H9 (cell line): ENCODE results near the gene RNF31. TPM values are rescaled to one million over a fixed set of nuclear protein-coding genes. Genes with fewer than 3 reads are reported as not detected.
A peak's percentile ranks its signal among the peaks of the same experiment; 100 is the strongest.

Source experiments
- DNase-seq: peaks from one replicate; pipeline ENCODE4 v3.0.0-alpha.2; 2017
- H2AFZ ChIP-seq: one replicate; pipeline ENCODE4 v1.6.1; 2013; ENCODE audit warnings: mild to moderate bottlenecking, low read length, control low read depth, moderate library complexity
- H2AK5ac ChIP-seq: 2 replicates; pipeline ENCODE4 v1.6.1; 2013; ENCODE audit warnings: low read length, control low read depth, mixed read lengths; ENCODE audit not compliant: insufficient read length
- H2BK120ac ChIP-seq: one replicate; pipeline ENCODE4 v1.6.1; 2013; ENCODE audit warnings: low read depth, mild to moderate bottlenecking, low read length, control low read depth, inconsistent platforms; ENCODE audit not compliant: poor library complexity, severe bottlenecking
- H2BK12ac ChIP-seq: 2 replicates; pipeline ENCODE4 v1.6.1; 2013; ENCODE audit warnings: low read length, control low read depth, mixed read lengths, low read depth; ENCODE audit not compliant: insufficient read length
- H2BK15ac ChIP-seq: 2 replicates; pipeline ENCODE4 v1.6.1; 2013; ENCODE audit warnings: low read depth, low read length, control low read depth
- H2BK20ac ChIP-seq: one replicate; pipeline ENCODE4 v1.6.1; 2013; ENCODE audit warnings: low read depth, mild to moderate bottlenecking, low read length, control low read depth, inconsistent platforms; ENCODE audit not compliant: poor library complexity, severe bottlenecking
- H2BK5ac ChIP-seq: 2 replicates; pipeline ENCODE4 v1.6.1; 2013; ENCODE audit warnings: low read length, control low read depth, mixed read lengths; ENCODE audit not compliant: insufficient read length
- H3K14ac ChIP-seq: 2 replicates; pipeline ENCODE4 v1.6.1; 2013; ENCODE audit warnings: low read length, control low read depth; ENCODE audit not compliant: insufficient read depth
- H3K18ac ChIP-seq: 2 replicates; pipeline ENCODE4 v1.6.1; 2013; ENCODE audit warnings: low read depth, mild to moderate bottlenecking, mixed read lengths, low read length, control low read depth; ENCODE audit not compliant: insufficient read length
- H3K23ac ChIP-seq: 2 replicates; pipeline ENCODE4 v1.6.1; 2013; ENCODE audit warnings: low read length, control low read depth, mixed read lengths, low read depth; ENCODE audit not compliant: insufficient read length
- H3K23me2 ChIP-seq: 2 replicates; pipeline ENCODE4 v1.6.1; 2013; ENCODE audit warnings: low read depth, mild to moderate bottlenecking, mixed read lengths, low read length, control low read depth; ENCODE audit not compliant: insufficient read length, poor library complexity, severe bottlenecking
- H3K27ac ChIP-seq: 2 replicates; pipeline ENCODE4 v1.5.1; 2013; ENCODE audit warnings: low read length, control low read depth, mixed read lengths, low read depth; ENCODE audit not compliant: insufficient read length
- H3K27me3 ChIP-seq: 2 replicates; pipeline ENCODE4 v1.6.1; 2013; ENCODE audit warnings: low read length, control low read depth, inconsistent platforms; ENCODE audit not compliant: insufficient read depth
- H3K4ac ChIP-seq: 2 replicates; pipeline ENCODE4 v1.6.1; 2013; ENCODE audit warnings: low read depth, mild to moderate bottlenecking, control low read depth, inconsistent platforms, low read length, moderate library complexity
- H3K4me1 ChIP-seq: 2 replicates; pipeline ENCODE4 v1.6.1; 2013; ENCODE audit warnings: low read length, control low read depth, inconsistent platforms; ENCODE audit not compliant: insufficient read depth
- H3K4me2 ChIP-seq: 2 replicates; pipeline ENCODE4 v1.6.1; 2013; ENCODE audit warnings: low read length, control low read depth, mixed read lengths; ENCODE audit not compliant: insufficient read length, insufficient read depth
- H3K56ac ChIP-seq: 2 replicates; pipeline ENCODE4 v1.6.1; 2013; ENCODE audit warnings: low read depth, mild to moderate bottlenecking, mixed read lengths, low read length, control low read depth; ENCODE audit not compliant: insufficient read length
- H3K79me1 ChIP-seq: 2 replicates; pipeline ENCODE4 v1.6.1; 2013; ENCODE audit warnings: low read depth, mild to moderate bottlenecking, moderate library complexity, low read length, control low read depth, inconsistent platforms; ENCODE audit not compliant: insufficient read depth, poor library complexity, severe bottlenecking
- H3K79me2 ChIP-seq: 2 replicates; pipeline ENCODE4 v1.6.1; 2013; ENCODE audit warnings: low read length, control low read depth, inconsistent platforms; ENCODE audit not compliant: insufficient read depth
- H3K9ac ChIP-seq: 2 replicates; pipeline ENCODE4 v1.6.1; 2013; ENCODE audit warnings: low read length, control low read depth, mixed read lengths; ENCODE audit not compliant: insufficient read length; ENCODE audit errors: extremely low read depth
- H3K9me3 ChIP-seq: one replicate; pipeline ENCODE4 v1.6.1; 2013; ENCODE audit warnings: low read depth, low read length, inconsistent platforms; ENCODE audit not compliant: control insufficient read depth
- H3T11ph ChIP-seq: one replicate; pipeline ENCODE4 v1.6.1; 2013; ENCODE audit warnings: mild to moderate bottlenecking, low read length, control low read depth, inconsistent platforms
- H4K20me1 ChIP-seq: one replicate; pipeline ENCODE4 v1.6.1; 2013; ENCODE audit not compliant: control insufficient read depth, insufficient read length, insufficient read depth
- H4K5ac ChIP-seq: 2 replicates; pipeline ENCODE4 v1.6.1; 2013; ENCODE audit warnings: low read depth, mild to moderate bottlenecking, mixed read lengths, low read length, control low read depth; ENCODE audit not compliant: insufficient read length
- H4K8ac ChIP-seq: replicated peaks from 2 replicates; pipeline ENCODE4 v1.6.1; 2013; ENCODE audit warnings: low read length, control low read depth, mixed read lengths, low read depth; ENCODE audit not compliant: insufficient read length
- H4K91ac ChIP-seq: 2 replicates; pipeline ENCODE4 v1.6.1; 2013; ENCODE audit warnings: low read depth, mild to moderate bottlenecking, moderate library complexity, mixed read lengths, low read length, control low read depth; ENCODE audit not compliant: insufficient read length
- H3K27ac Mint-ChIP-seq, 3 experiments: 2 replicates in 2 of 3; 3 replicates in 1 of 3; pipeline ENCODE4 v1.8.0; 2020 to 2021; ENCODE audit warnings: mixed read lengths in 3 of 3, mild to moderate bottlenecking in 1 of 3, moderate library complexity in 1 of 3
- H3K27me3 Mint-ChIP-seq: 2 replicates; pipeline ENCODE4 v1.8.0; 2021; ENCODE audit warnings: low read depth, mild to moderate bottlenecking, moderate library complexity, mixed read lengths
- H3K36me3 Mint-ChIP-seq, 3 experiments: 2 replicates in 2 of 3; 3 replicates in 1 of 3; pipeline ENCODE4 v1.8.0; 2020 to 2021; ENCODE audit warnings: low read depth in 3 of 3, mixed read lengths in 3 of 3; ENCODE audit not compliant: insufficient read depth in 1 of 3
- H3K4me1 Mint-ChIP-seq, 2 experiments: 2 replicates each; pipeline ENCODE4 v1.8.0; 2020; ENCODE audit warnings: mixed read lengths in 2 of 2
- H3K4me3 Mint-ChIP-seq, 2 experiments: 2 replicates in 1 of 2; 3 replicates in 1 of 2; pipeline ENCODE4 v1.8.0; 2020 to 2021; ENCODE audit warnings: mild to moderate bottlenecking in 2 of 2, mixed read lengths in 2 of 2, moderate library complexity in 1 of 2
- H3K9me3 Mint-ChIP-seq, 2 experiments: 2 replicates in 1 of 2; 3 replicates in 1 of 2; pipeline ENCODE4 v1.8.0; 2020; ENCODE audit warnings: mild to moderate bottlenecking in 2 of 2, mixed read lengths in 2 of 2, moderate library complexity in 1 of 2
- WGBS: extraction: QIAGEN DNeasy Blood & Tissue Kit; methylation state at CpG from one replicate; pipeline ENCODE4 v1.1.7; 2013; ENCODE audit warnings: missing lambda C conversion rate, low lambda C conversion rate, mixed read lengths; ENCODE audit not compliant: insufficient read length; ENCODE audit errors: extremely low coverage; 5-methylcytosine and 5-hydroxymethylcytosine counted together
- total RNA-seq: library from RNA; stranded (reverse); gene quantifications from 2 replicates; pipeline ENCODE4 v1.2.1, GENCODE V29; 2021
- TF ChIP-seq, protein P1 (sequence below): fragments of 200-600 bp; sonication (generic); conservative IDR thresholded peaks from 3 replicates; pipeline ENCODE4 v1.8.0; 2021; ENCODE audit warnings: antibody characterized with exemption, mild to moderate bottlenecking

RNF31 gene
- total RNA-seq, 1 experiment from 2014 or later = 87.3 TPM

DNA sequence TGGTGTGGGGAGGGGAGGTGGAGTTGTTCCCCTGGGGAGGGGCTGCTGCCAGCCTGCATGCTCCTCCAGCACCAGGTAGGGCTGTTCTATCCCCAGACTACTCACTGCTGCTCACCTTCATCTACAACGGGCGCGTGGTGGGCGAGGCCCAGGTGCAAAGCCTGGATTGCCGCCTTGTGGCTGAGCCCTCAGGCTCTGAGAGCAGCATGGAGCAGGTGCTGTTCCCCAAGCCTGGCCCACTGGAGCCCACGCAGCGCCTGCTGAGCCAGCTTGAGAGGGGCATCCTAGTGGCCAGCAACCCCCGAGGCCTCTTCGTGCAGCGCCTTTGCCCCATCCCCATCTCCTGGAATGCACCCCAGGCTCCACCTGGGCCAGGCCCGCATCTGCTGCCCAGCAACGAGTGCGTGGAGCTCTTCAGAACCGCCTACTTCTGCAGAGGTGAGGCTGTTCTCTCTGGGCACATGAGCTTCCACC lies 17.3 kb downstream of the RNF31 start:
- 0 out of 7 replicates have a peak overlapping the region, but pooled peaks of 1 of the 3 experiments have one; percentile 28 for H3K27ac Mint-ChIP-seq
- Histone ChIP-seq H2AFZ (no peak overlapping the region), H2AK5ac (no peak overlapping the region), H3K27ac (no peak overlapping the region), H2BK5ac (no peak overlapping the region), H2BK12ac (no peak overlapping the region), H3K18ac (no peak overlapping the region), H4K20me1 (no peaks in the 10 kb centered on the region), H3K14ac (no peak overlapping the region), H3K56ac (no peak overlapping the region), H4K8ac (no peak overlapping the region), H3K9ac (no peak overlapping the region), H4K91ac (no peak overlapping the region), H3K4me1 (no peaks in the 10 kb centered on the region), H3K4ac (no peak overlapping the region), H2BK15ac (no peak overlapping the region), H3K4me2 (no peak overlapping the region), H3K23me2 (no peaks in the 10 kb centered on the region), H2BK120ac (no peak overlapping the region), H3K79me1 (no peaks in the 10 kb centered on the region), H3T11ph (no peak overlapping the region), H3K9me3 (no peaks in the 10 kb centered on the region), H3K79me2 (no peaks in the 10 kb centered on the region), H2BK20ac (no peak overlapping the region), H4K5ac (no peak overlapping the region), H3K27me3 (no peaks in the 10 kb centered on the region), H3K23ac (no peak overlapping the region)
- WGBS = no CpG with 5 or more reads among the region's 14 CpGs
- no peaks in the 10 kb centered on the region; the same call in 1 of the 2 replicates for H3K27me3 Mint-ChIP-seq
- TF ChIP-seq, protein P1, sequence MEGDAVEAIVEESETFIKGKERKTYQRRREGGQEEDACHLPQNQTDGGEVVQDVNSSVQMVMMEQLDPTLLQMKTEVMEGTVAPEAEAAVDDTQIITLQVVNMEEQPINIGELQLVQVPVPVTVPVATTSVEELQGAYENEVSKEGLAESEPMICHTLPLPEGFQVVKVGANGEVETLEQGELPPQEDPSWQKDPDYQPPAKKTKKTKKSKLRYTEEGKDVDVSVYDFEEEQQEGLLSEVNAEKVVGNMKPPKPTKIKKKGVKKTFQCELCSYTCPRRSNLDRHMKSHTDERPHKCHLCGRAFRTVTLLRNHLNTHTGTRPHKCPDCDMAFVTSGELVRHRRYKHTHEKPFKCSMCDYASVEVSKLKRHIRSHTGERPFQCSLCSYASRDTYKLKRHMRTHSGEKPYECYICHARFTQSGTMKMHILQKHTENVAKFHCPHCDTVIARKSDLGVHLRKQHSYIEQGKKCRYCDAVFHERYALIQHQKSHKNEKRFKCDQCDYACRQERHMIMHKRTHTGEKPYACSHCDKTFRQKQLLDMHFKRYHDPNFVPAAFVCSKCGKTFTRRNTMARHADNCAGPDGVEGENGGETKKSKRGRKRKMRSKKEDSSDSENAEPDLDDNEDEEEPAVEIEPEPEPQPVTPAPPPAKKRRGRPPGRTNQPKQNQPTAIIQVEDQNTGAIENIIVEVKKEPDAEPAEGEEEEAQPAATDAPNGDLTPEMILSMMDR = no peak
- H3K36me3 Mint-ChIP-seq = peaks cover 8 to 51% (median 35%) of the 10 kb centered on the region in 3 experiments
- no peak for DNase-seq
- H3K9me3 Mint-ChIP-seq = no peaks in the 10 kb centered on the region
- no peak overlapping the region for H3K4me3 Mint-ChIP-seq
- peaks cover 11 to 13% of the 10 kb centered on the region in 2 experiments for H3K4me1 Mint-ChIP-seq
